Right lobe of liver (tissue), 4 donors: ENCODE measurements around the gene C5orf34.

Experiments
- POLR2A ChIP-seq: fragments of 450-650 bp; IDR thresholded peaks from one replicate; pipeline ENCODE4 v1.6.1; 2017; ENCODE audit warnings: antibody characterized with exemption, mild to moderate bottlenecking
- TF ChIP-seq, protein P1 (sequence below), 4 donors: fragments of 200-600 bp in 3 of 4; fragments of 450-650 bp in 1 of 4; IDR thresholded peaks; one replicate each; pipeline versions ENCODE4 v1.5.1 to v1.8.0; 2016 to 2022; ENCODE audit warnings: antibody characterized with exemption in 4 of 4, mild to moderate bottlenecking in 2 of 4
- donor health status: DM: no; HTN: no; CAD: no.
- donor health status: DM: no; HTN: no; CAD: no.
- donor health status: DM: no; HTN: yes; CAD: no.

GRCh38 chr5:43498581-43498980, 16.4 kb downstream of the C5orf34 start:
- TF ChIP-seq POLR2A: no peak
- TF ChIP-seq, protein P1, sequence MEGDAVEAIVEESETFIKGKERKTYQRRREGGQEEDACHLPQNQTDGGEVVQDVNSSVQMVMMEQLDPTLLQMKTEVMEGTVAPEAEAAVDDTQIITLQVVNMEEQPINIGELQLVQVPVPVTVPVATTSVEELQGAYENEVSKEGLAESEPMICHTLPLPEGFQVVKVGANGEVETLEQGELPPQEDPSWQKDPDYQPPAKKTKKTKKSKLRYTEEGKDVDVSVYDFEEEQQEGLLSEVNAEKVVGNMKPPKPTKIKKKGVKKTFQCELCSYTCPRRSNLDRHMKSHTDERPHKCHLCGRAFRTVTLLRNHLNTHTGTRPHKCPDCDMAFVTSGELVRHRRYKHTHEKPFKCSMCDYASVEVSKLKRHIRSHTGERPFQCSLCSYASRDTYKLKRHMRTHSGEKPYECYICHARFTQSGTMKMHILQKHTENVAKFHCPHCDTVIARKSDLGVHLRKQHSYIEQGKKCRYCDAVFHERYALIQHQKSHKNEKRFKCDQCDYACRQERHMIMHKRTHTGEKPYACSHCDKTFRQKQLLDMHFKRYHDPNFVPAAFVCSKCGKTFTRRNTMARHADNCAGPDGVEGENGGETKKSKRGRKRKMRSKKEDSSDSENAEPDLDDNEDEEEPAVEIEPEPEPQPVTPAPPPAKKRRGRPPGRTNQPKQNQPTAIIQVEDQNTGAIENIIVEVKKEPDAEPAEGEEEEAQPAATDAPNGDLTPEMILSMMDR (IDR thresholded peaks at IDR 0.05): no peak
